VCaP (cell line): ENCODE results near the gene OTOG.

Experiments used
- H3K27ac ChIP-seq: fragments of 450-650 bp; 2 replicates; pipeline ENCODE4 v1.5.1; 2017
- TF ChIP-seq, protein P1 (sequence below): fragments of 450-650 bp; conservative IDR thresholded peaks from 2 replicates; pipeline ENCODE4 v1.5.1; 2017; ENCODE audit warnings: mild to moderate bottlenecking, moderate library complexity

OTOG gene

DNA sequence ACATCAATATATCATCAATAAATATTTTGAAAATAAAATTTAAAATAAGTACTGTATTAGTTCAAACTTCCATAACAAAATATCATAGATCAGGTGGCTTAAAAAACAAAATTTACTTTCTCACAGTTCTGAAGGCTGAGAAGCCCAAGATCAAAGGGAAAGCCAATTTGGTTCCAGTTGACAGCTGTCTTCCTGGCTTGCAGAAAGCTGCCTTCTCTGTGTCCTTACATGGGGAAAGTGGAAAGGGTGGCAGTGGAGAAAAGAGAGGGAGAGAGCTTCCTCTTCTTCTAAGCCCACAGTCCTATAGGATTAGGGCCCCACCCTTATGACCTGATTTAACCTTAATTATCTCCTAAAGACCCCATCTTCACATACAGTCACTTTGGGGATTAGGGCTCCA is 121.1 kb downstream of the OTOG start:
- no peak overlapping the region for H3K27ac ChIP-seq
- TF ChIP-seq, protein P1, sequence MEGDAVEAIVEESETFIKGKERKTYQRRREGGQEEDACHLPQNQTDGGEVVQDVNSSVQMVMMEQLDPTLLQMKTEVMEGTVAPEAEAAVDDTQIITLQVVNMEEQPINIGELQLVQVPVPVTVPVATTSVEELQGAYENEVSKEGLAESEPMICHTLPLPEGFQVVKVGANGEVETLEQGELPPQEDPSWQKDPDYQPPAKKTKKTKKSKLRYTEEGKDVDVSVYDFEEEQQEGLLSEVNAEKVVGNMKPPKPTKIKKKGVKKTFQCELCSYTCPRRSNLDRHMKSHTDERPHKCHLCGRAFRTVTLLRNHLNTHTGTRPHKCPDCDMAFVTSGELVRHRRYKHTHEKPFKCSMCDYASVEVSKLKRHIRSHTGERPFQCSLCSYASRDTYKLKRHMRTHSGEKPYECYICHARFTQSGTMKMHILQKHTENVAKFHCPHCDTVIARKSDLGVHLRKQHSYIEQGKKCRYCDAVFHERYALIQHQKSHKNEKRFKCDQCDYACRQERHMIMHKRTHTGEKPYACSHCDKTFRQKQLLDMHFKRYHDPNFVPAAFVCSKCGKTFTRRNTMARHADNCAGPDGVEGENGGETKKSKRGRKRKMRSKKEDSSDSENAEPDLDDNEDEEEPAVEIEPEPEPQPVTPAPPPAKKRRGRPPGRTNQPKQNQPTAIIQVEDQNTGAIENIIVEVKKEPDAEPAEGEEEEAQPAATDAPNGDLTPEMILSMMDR, result no peak

DNA sequence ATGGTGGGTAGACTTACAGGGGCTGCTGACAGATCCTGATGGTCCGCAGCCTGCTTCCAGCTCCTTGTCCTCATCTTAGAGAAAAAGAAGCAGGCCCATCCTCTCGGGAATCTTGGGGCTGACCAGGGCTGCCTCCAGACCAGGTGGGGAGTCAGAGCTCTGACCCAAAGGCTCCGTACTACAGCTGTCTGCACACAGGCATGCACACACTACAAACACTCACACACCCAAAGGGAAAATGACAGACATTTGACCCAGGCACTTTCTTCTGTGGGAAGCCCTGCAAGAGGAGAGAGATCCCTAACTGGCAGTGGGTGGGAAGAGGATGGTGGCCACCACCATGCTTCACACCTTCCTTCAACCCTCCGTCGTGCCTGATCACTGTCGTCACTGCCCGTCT is 125.4 kb downstream of the OTOG start:
- TF ChIP-seq, protein P1, result no peak
- H3K27ac ChIP-seq, result no peak overlapping the region

DNA sequence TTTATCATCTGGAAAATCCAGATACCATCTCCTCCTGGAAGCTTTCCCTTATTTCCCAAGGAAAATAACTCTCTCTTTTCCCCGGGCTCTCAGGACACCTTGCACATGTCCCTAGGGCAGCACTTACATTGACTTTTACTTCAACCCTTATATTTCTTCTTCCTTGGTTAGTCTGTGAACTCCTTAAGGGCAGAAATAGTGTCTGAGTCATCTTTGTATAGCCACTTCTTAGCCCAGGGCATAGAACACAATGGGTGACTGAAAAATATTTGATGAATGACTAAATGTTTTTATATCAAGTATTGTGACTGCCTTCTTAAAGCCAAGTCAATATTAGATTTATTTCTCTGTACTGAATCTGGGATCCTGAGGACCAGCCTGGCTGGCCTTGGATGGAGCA is 126.9 kb downstream of the OTOG start:
- TF ChIP-seq, protein P1, result no peak

DNA sequence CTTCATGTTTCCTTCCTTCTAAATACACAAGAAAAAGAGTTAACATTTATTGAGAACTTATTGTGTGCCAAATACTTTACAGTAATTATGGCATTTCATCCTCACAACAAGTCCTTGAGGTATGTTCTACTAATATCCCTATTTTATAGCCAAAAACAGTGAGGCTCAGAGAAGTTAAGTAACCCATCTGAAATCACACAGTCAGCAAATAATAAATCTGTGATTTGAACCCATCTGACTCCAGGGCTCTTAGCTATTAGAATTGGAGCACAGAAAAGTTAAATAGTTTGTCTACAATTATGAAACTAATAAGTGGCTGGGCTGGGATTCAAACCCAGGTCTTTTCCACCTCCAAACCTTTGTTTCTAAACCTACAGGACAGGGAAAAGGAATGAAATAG is 135.8 kb downstream of the OTOG start:
- no peak overlapping the region for H3K27ac ChIP-seq
- TF ChIP-seq, protein P1, result no peak

More for the DNA sequence above, 126.9 kb downstream of the OTOG start:
- H3K27ac ChIP-seq, result no peak overlapping the region

DNA sequence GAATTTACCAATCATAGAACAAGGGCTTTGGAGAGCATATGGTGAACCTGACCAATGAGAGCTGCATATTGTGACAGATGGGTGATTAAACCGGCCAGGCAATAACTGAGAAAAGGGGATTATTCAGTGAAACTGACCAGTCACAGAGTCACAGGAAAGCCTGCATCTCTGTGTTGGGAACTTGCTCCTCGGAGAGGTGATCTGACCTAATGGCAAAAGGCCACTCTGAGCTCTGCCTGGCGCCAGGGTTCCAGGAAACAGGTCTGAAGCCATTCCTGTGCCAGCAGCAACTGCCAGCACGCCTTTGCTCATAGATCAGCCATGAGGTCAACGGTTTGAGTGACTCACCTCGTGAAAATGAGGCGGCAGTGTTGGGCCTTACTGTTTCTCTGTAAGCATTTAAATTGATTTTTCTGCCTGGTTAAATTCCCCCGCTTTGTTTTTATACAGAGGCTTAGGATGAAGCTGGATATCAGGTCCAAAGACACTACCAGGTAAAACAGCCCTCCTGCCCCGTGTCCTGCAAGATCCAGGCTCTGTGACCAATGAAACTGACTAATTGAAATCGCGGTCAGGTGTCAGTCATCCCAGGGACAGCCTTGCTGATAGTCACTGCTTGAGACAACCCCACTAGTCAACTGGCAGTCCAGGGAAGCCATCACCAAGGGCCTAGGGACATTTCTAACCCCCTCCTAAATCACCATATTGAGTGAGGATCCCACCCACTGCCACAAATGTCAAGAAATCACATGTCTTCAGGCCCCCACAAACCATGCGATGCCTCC is 136.5 kb downstream of the OTOG start:
- no peak overlapping the region for H3K27ac ChIP-seq
- TF ChIP-seq, protein P1, result no peak

DNA sequence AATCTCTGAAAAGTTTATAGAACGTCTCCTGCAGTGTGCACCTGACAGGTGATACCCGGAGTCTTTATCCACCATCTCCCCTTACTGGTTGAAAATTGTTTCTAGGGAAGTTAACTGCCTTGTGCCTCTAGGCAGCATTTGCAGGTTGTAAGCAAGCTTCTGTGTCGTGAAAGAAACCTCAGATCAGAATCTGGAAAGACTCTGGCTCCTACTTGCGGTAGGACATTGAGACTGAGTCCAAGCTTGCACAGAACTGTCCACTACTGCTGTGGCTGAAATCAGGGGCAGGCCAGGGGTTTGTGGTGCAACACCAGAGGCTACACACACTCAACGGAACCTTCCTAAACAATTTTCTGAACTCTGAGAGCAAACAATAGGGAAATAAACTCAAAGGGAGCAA is 137.5 kb downstream of the OTOG start:
- H3K27ac ChIP-seq, result no peak overlapping the region
- TF ChIP-seq, protein P1, result no peak

DNA sequence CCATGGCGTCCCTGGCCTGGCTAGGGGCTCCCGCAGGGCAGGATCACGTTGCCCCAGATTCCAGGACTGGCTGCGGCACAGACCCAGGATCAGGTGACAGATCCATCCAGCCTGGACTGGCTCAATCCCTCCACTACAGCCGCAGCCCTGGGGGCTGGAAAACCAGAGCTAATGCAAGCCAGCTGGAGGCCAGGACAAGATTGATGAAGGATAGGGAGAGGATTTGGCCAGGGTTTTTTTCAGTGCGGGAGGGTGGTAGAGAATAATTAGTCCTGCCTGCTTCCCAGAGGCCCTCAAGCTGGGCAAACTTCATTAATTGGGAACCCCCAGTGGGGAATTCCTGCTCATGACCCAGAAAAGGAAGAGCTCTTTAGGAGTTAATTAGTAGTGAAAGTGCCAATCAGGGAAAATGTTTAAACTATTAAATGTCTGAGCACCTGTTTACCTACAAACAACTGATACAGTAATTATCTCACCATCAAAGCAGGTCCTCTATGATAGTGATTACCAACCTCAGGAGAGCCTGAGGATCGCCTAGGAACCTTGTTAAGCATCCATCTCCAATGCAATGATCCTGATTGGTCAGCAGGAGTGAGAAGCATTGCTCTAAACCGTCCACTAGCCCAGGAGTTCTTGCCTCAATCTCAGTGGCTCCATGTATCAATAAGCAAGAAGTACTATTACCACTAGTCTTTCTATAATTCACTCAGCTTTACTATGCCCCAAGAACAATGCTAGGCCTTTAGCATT is 139.3 kb downstream of the OTOG start:
- no peak overlapping the region for H3K27ac ChIP-seq

More for the DNA sequence above, 139.3 kb downstream of the OTOG start:
- TF ChIP-seq, protein P1, result no peak
